ENCODE data around the gene MT4. TPM values are rescaled to one million over a fixed set of nuclear protein-coding genes. Genes with fewer than 3 reads are reported as not detected.
A peak's percentile ranks its signal among the peaks of the same experiment; 100 is the strongest.

The MT4 gene
- total RNA-seq = not detected

- Mint-ChIP-seq H3K27me3 (peaks cover 18% of the 10 kb centered on the region), H3K9me3 (no peaks in the 10 kb centered on the region), H3K36me3 (ENCODE audit: low read depth) (no peaks in the 10 kb centered on the region), H3K4me3 (no peak within 1 kb of the TSS), H3K4me1 (peaks cover 4% of the 10 kb centered on the region), H3K27ac (no peak within 1 kb of the TSS)
- POLR2A ChIA-PET = no interaction called here
- DNase-seq = no peak
- CTCF ChIA-PET = interaction anchor here (1.9 to 4.4 kb wide), 2 partner anchors 12 to 137 kb away, joined by 9 to 17 read pairs; no protein-coding TSS in a partner anchor
Observed at GRCh38 chr16:56564793-56565477, at the start of gene MT4. Gene MT4, plus strand, starts transcription at chr16:56565073. Its CDS starts 56 bp downstream, at chr16:56565129.

DNA sequence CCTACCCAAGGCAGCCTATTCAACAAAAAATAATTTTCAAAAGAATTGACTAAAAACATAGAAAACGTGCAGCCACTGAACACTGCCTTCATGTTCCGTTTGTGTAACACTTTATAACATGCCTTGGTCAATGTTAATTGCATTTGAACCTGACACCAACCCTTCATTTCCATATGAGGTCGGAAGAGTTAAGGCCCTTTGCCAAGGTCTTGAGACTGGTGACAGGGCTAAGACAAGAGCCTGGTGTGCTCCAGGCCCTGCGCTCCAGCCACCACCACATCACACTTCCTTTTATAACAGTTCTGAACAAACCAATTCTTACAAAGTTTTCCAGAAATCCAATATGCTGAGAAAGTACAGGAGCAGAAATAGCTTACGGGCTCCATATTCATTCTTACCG, 49.2 kb upstream of the MT4 start:
- no peaks in the 10 kb centered on the region for H3K9me3 Mint-ChIP-seq
- no peak overlapping the region for H3K27ac Mint-ChIP-seq
- ChIA-PET CTCF (no interaction called here), POLR2A (no interaction called here)
- no peak overlapping the region for H3K4me3 Mint-ChIP-seq
- peaks cover 20% of the 10 kb centered on the region for H3K4me1 Mint-ChIP-seq
- H3K27me3 Mint-ChIP-seq = no peaks in the 10 kb centered on the region
- DNase-seq = no peak
- H3K36me3 Mint-ChIP-seq (ENCODE audit: low read depth) = peaks cover 6% of the 10 kb centered on the region

DNA sequence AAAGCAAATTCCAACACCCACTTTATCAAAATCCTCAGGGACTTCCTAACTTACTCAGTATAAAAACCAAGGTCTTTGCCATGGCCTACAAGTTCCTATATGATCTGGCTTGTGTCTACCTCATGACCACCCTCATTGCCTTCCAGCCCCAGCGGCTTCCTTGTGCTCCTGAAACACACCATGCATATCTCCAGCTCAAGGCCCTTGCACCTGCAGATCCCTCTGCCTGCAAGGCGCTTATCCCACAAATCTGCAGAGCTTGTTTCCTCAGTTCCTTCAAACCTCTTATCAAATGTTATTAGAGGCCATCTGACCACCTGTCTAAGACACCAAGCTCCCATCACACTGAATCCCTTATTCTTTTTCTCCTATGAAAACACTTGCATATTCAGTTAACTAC, 47.7 kb upstream of the MT4 start:
- Mint-ChIP-seq H3K4me3 (no peak overlapping the region), H3K36me3 (ENCODE audit: low read depth) (no peaks in the 10 kb centered on the region), H3K9me3 (no peaks in the 10 kb centered on the region), H3K27me3 (no peaks in the 10 kb centered on the region), H3K4me1 (peaks cover 26% of the 10 kb centered on the region), H3K27ac (no peak overlapping the region)
- ChIA-PET CTCF (interaction anchor here (0.6 to 1.2 kb wide), 5 partner anchors 10 to 1962 kb away, joined by 3 to 7 read pairs (median 3); no protein-coding TSS in a partner anchor), POLR2A (no interaction called here)
- no peak for DNase-seq

- ChIA-PET POLR2A (no interaction called here), CTCF (interaction anchor here (0.7 to 1.2 kb wide), 4 partner anchors 11 to 200 kb away, joined by 3 to 7 read pairs (median 4); no protein-coding TSS in a partner anchor)
- no peak for DNase-seq
- H3K36me3 Mint-ChIP-seq (ENCODE audit: low read depth) = no peaks in the 10 kb centered on the region
- no peaks in the 10 kb centered on the region for H3K9me3 Mint-ChIP-seq
- peaks cover 26% of the 10 kb centered on the region for H3K4me1 Mint-ChIP-seq
- no peak overlapping the region for H3K27ac Mint-ChIP-seq
- no peaks in the 10 kb centered on the region for H3K27me3 Mint-ChIP-seq
- H3K4me3 Mint-ChIP-seq = peak overlapping the region; percentile 77
Observed at GRCh38 chr16:56518425-56518824, 46.4 kb upstream of the MT4 start.

GRCh38 chr16:56519459-56520250, 45.2 kb upstream of the MT4 start, which contains the start of gene BBS2:
Gene BBS2, minus strand, starts transcription at chr16:56520024. Its CDS starts 162 bp downstream, at chr16:56519862.
- H3K27ac Mint-ChIP-seq = peak within 1 kb of the TSS; percentile 83
- H3K27me3 Mint-ChIP-seq = no peaks in the 10 kb centered on the region
- H3K4me3 Mint-ChIP-seq = peak within 1 kb of the TSS; percentile 77
- CTCF ChIA-PET = no interaction called here
- DNase-seq = peak; percentile 85
- peaks cover 20% of the 10 kb centered on the region for H3K4me1 Mint-ChIP-seq
- H3K9me3 Mint-ChIP-seq = no peaks in the 10 kb centered on the region
- H3K36me3 Mint-ChIP-seq (ENCODE audit: low read depth) = no peaks in the 10 kb centered on the region
- POLR2A ChIA-PET = no interaction called here

GRCh38 chr16:56520251-56520577, 44.7 kb upstream of the MT4 start:
- Mint-ChIP-seq H3K27ac (peak overlapping the region; percentile 83), H3K9me3 (no peaks in the 10 kb centered on the region), H3K4me1 (peaks cover 20% of the 10 kb centered on the region), H3K4me3 (peak overlapping the region; percentile 77), H3K36me3 (ENCODE audit: low read depth) (no peaks in the 10 kb centered on the region), H3K27me3 (no peaks in the 10 kb centered on the region)
- POLR2A ChIA-PET = no interaction called here
- CTCF ChIA-PET = no interaction called here
- DNase-seq = no peak

GRCh38 chr16:56525236-56525635, 39.6 kb upstream of the MT4 start:
- POLR2A ChIA-PET = no interaction called here
- H3K4me3 Mint-ChIP-seq = no peak overlapping the region

DNA sequence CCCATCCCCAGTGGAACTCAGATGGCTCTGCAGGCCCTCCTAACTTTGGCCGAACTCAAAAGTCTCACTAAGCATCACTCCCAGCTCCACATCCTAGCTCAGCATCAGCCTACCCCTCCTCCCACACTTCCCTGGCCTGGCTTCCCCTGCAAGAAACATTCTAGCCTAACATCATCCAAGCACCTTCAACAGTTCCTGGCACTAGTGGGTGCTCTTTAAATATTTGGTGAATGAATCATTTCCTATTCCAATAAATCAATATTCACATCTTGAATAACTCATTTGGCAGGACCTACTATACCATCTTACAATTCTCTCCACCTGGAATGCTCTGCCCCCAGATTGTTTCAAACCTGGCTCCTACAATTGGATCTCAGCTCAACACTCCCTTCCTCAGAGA, 34.0 kb upstream of the MT4 start:
- POLR2A ChIA-PET = no interaction called here
- Mint-ChIP-seq H3K27me3 (peaks cover 25% of the 10 kb centered on the region), H3K27ac (no peak overlapping the region), H3K4me3 (no peak overlapping the region), H3K4me1 (no peaks in the 10 kb centered on the region), H3K9me3 (no peaks in the 10 kb centered on the region), H3K36me3 (ENCODE audit: low read depth) (no peaks in the 10 kb centered on the region)
- CTCF ChIA-PET = interaction anchor here (0.6 to 1.4 kb wide), 3 partner anchors 14 to 220 kb away, joined by 3 read pairs; no protein-coding TSS in a partner anchor
- DNase-seq = no peak

More at GRCh38 chr16:56525236-56525635, 39.6 kb upstream of the MT4 start:
- Mint-ChIP-seq H3K27me3 (peaks cover 16% of the 10 kb centered on the region), H3K4me1 (peaks cover 11% of the 10 kb centered on the region), H3K27ac (no peak overlapping the region), H3K9me3 (no peaks in the 10 kb centered on the region), H3K36me3 (ENCODE audit: low read depth) (no peaks in the 10 kb centered on the region)
- DNase-seq = no peak
- CTCF ChIA-PET = no interaction called here

DNA sequence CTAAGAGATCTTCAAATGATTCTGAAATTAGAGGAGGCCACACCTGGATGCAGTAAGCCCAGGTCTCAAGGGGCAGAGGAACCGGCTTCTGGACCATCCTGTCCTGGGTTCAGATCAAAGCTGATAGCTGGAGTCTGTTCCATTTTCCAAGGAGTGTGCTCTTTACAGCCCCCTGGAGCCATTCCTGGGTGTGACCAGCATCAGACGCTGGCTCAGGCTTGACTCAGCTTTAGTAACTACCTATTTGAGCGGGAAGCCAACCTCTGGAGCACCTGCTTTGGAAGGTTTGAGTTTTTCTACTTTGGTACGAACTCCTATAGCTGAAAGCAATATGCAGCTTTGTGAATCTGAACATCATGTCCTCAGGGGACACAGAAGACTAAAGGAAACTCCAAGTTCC, 32.2 kb upstream of the MT4 start:
- POLR2A ChIA-PET = no interaction called here
- H3K4me3 Mint-ChIP-seq = no peak overlapping the region
- no peaks in the 10 kb centered on the region for H3K36me3 Mint-ChIP-seq (ENCODE audit: low read depth)
- H3K27me3 Mint-ChIP-seq = peaks cover 27% of the 10 kb centered on the region
- CTCF ChIA-PET = interaction anchor here (0.9 kb wide), 1 partner anchor 21 kb away, joined by 3 read pairs; no protein-coding TSS in a partner anchor
- H3K9me3 Mint-ChIP-seq = no peaks in the 10 kb centered on the region
- DNase-seq = no peak
- no peak overlapping the region for H3K27ac Mint-ChIP-seq
- no peaks in the 10 kb centered on the region for H3K4me1 Mint-ChIP-seq

DNA sequence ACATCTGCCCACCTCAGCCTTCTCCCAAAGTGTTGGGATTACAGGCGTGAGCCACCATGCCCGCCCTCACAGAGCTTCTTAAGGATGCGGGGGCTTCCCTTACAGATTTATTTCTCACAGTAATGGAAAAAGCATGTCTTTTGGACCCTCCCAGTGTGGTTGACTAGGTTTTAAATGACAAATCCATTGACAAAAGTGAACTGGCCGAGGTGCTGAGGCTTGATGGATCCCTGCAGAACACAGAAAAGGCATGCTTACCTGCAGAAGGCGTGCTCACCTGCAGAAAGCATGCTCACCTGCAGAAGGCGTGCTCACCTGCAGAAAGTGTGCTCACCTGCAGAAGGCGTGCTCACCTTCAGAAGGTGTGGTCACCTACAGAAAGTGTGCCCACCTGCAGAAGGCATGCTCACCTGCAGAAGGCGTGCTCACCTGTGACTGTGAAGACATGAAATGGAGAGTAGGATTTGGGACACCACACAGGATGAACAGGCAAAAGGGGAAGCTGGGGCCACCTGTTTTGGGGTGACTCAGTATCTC, 30.0 kb upstream of the MT4 start:
- Mint-ChIP-seq H3K9me3 (no peaks in the 10 kb centered on the region), H3K27ac (no peak overlapping the region), H3K36me3 (ENCODE audit: low read depth) (no peaks in the 10 kb centered on the region), H3K4me3 (no peak overlapping the region), H3K4me1 (no peaks in the 10 kb centered on the region), H3K27me3 (peaks cover 18% of the 10 kb centered on the region)
- DNase-seq = no peak
- ChIA-PET POLR2A (no interaction called here), CTCF (interaction anchor here (0.6 kb wide), 1 partner anchor 8 kb away, joined by 4 read pairs; no protein-coding TSS in a partner anchor)

DNA sequence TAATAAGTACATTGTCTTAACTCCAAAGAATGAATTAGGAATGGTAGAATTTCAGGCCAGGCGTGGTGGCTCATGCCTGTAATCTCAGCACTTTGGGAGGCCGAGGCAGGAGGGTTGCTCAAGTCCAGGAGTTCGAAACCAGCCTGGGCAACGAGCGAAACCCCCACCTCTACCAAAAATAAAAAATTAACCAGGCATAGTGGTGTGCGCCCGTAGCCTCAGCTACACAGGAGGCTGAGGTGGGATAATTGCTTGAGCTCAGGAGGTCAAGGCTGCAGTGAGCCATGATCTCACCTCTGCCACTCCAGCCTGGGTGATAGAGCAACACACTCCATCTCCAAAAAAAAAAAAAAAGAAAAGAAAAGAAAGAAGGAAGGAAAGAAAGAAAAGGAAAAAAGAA, 26.5 kb upstream of the MT4 start:
- DNase-seq = no peak
- POLR2A ChIA-PET = interaction anchor here (0.7 kb wide), 1 partner anchor 14 kb away, joined by 5 read pairs; no protein-coding TSS in a partner anchor
- Mint-ChIP-seq H3K4me1 (no peaks in the 10 kb centered on the region), H3K27me3 (peaks cover 17% of the 10 kb centered on the region), H3K9me3 (peaks cover 2% of the 10 kb centered on the region), H3K4me3 (no peak overlapping the region), H3K27ac (no peak overlapping the region), H3K36me3 (ENCODE audit: low read depth) (no peaks in the 10 kb centered on the region)
- CTCF ChIA-PET = no interaction called here

GRCh38 chr16:56539656-56540055, 25.2 kb upstream of the MT4 start:
- peaks cover 10% of the 10 kb centered on the region for H3K27me3 Mint-ChIP-seq
- H3K36me3 Mint-ChIP-seq (ENCODE audit: low read depth) = no peaks in the 10 kb centered on the region
- H3K27ac Mint-ChIP-seq = no peak overlapping the region
- no peaks in the 10 kb centered on the region for H3K4me1 Mint-ChIP-seq
- no peak for DNase-seq
- CTCF ChIA-PET = interaction anchor here (0.6 kb wide), 1 partner anchor 112 kb away, joined by 3 read pairs; no protein-coding TSS in a partner anchor
- peaks cover 2% of the 10 kb centered on the region for H3K9me3 Mint-ChIP-seq
- no peak overlapping the region for H3K4me3 Mint-ChIP-seq
- POLR2A ChIA-PET = no interaction called here

DNA sequence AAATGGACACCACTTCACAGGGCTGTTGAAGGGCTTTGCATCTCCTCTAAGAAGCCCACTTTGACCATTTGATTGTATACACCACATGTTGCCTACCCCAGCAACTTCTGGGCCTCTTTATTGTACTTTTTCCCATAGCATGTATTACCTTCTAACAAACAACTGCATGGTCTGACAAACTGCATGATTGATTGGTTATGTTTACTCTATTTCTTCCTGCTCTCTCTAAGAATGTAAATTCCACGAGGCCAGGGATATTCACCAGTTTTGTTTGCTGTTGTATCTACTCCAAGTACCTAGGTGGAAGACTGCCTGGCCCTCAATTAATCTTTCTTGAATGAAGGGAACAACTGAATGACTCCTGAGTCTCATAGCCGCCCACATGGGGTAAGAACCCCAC, 22.8 kb upstream of the MT4 start:
- H3K4me3 Mint-ChIP-seq = no peak overlapping the region
- H3K4me1 Mint-ChIP-seq = peaks cover 2% of the 10 kb centered on the region
- no peak for DNase-seq
- peaks cover 3% of the 10 kb centered on the region for H3K27me3 Mint-ChIP-seq
- peaks cover 2% of the 10 kb centered on the region for H3K9me3 Mint-ChIP-seq
- ChIA-PET CTCF (no interaction called here), POLR2A (no interaction called here)
- no peaks in the 10 kb centered on the region for H3K36me3 Mint-ChIP-seq (ENCODE audit: low read depth)
- H3K27ac Mint-ChIP-seq = no peak overlapping the region
